MM.1S (cell line): Measurements from ENCODE around the gene CD7.

Source experiments
- CTCF ChIP-seq: fragments of 300-600 bp; sonication (generic); IDR thresholded peaks from 2 replicates; pipeline ENCODE4 v1.5.1; 2016; ENCODE audit warnings: antibody characterized with exemption, low read length, mixed read lengths
- EZH2 ChIP-seq: fragments of 300-600 bp; sonication (generic); optimal IDR thresholded peaks from 2 replicates; pipeline ENCODE3; 2017; ENCODE audit warnings: low read depth, mild to moderate bottlenecking, antibody characterized with exemption, low read length, mixed read lengths

- TF ChIP-seq CTCF, result no peak
- no peak for TF ChIP-seq EZH2
Observed at GRCh38 chr17:82329683-82330321, 12.4 kb upstream of the CD7 start.
